ENCODE results near the gene FSTL4. TPM values are rescaled to one million over a fixed set of nuclear protein-coding genes. Genes with fewer than 3 reads are reported as not detected.

The FSTL4 gene
- total and polyA plus RNA-seq, 2 of the 4 experiments (the other 2 are of a cell fraction) = 0.18 TPM; not detected in 1

- intact Hi-C loops (cut with micrococcal nuclease) = no loop called here
- H3K4me3 ChIP-seq (ENCODE audit: insufficient read depth, low read depth, low read length) = no peak overlapping the region
- BruUV-seq (replicated peaks) = no TSS peak
- WGBS, 2 experiments (ENCODE audit: extremely low coverage in 2 of 2, insufficient read length in 1 of 2) = 89% methylated on average over 13 of the region's 16 CpGs; no CpG with 5 or more reads in 1 of the 2 experiments
- H2BK15ac ChIP-seq (ENCODE audit: low read depth, low read length) = no peak overlapping the region
- H3K4me2 ChIP-seq (ENCODE audit: low read depth, low read length) = no peak overlapping the region
- H3K79me1 ChIP-seq (ENCODE audit: low read depth in 1 of 2, low read length in 2 of 2) = no peaks in the 10 kb centered on the region
- no peak for TF ChIP-seq BHLHE40 (IDR thresholded peaks at IDR 0.05; ENCODE audit: low read depth, low read length)
- TF ChIP-seq RFX5 (IDR thresholded peaks at IDR 0.05; ENCODE audit: low read depth, low read length) = no peak
- TF ChIP-seq NFE2L2 (IDR thresholded peaks at IDR 0.05; ENCODE audit: low read depth, low read length) = no peak
- TF ChIP-seq MXI1 (IDR thresholded peaks at IDR 0.05; ENCODE audit: borderline replicate concordance, low read depth, low read length) = no peak
- TF ChIP-seq, protein P1, sequence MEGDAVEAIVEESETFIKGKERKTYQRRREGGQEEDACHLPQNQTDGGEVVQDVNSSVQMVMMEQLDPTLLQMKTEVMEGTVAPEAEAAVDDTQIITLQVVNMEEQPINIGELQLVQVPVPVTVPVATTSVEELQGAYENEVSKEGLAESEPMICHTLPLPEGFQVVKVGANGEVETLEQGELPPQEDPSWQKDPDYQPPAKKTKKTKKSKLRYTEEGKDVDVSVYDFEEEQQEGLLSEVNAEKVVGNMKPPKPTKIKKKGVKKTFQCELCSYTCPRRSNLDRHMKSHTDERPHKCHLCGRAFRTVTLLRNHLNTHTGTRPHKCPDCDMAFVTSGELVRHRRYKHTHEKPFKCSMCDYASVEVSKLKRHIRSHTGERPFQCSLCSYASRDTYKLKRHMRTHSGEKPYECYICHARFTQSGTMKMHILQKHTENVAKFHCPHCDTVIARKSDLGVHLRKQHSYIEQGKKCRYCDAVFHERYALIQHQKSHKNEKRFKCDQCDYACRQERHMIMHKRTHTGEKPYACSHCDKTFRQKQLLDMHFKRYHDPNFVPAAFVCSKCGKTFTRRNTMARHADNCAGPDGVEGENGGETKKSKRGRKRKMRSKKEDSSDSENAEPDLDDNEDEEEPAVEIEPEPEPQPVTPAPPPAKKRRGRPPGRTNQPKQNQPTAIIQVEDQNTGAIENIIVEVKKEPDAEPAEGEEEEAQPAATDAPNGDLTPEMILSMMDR (conservative IDR thresholded peaks at IDR 0.05; ENCODE audit: low read depth, low read length) = no peak
- no peak for TF ChIP-seq FOS (IDR thresholded peaks at IDR 0.05; ENCODE audit: low read depth, low read length)
- TF ChIP-seq SMC3 (IDR thresholded peaks at IDR 0.05; ENCODE audit: low read depth, low read length) = no peak
- TF ChIP-seq CEBPB (IDR thresholded peaks at IDR 0.05; ENCODE audit: low read depth, low read length) = no peak
- no peak for TF ChIP-seq MAFK (IDR thresholded peaks at IDR 0.05; ENCODE audit: low read depth, low read length)
- TF ChIP-seq CHD1 (IDR thresholded peaks at IDR 0.05; ENCODE audit: low read depth, low read length) = no peak
- TF ChIP-seq ELK1 (IDR thresholded peaks at IDR 0.05; ENCODE audit: borderline replicate concordance, low read depth, low read length) = no peak
- TF ChIP-seq, protein P2, sequence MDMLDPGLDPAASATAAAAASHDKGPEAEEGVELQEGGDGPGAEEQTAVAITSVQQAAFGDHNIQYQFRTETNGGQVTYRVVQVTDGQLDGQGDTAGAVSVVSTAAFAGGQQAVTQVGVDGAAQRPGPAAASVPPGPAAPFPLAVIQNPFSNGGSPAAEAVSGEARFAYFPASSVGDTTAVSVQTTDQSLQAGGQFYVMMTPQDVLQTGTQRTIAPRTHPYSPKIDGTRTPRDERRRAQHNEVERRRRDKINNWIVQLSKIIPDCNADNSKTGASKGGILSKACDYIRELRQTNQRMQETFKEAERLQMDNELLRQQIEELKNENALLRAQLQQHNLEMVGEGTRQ (IDR thresholded peaks at IDR 0.05; ENCODE audit: low read depth, low read length) = no peak
- no peak for TF ChIP-seq POLR2A (IDR thresholded peaks at IDR 0.05; ENCODE audit: low read depth, low read length)
- no peak for TF ChIP-seq MAZ (IDR thresholded peaks at IDR 0.05; ENCODE audit: borderline replicate concordance, low read depth, low read length)
- POLR2A ChIA-PET (ENCODE audit: unreplicated experiment) = no interaction called here
- no peak overlapping the region for H4K91ac ChIP-seq (ENCODE audit: insufficient read depth, low read depth, low read length)
- in situ Hi-C loops (cut with MboI; ENCODE audit: low sequenced_read_pairs) = loop anchor here (5.0 kb wide), 1 partner anchor 139 kb away; no protein-coding TSS in a partner anchor
- H3K18ac ChIP-seq (ENCODE audit: low read depth, low read length) = no peak overlapping the region
- no peak overlapping the region for H2BK5ac ChIP-seq (ENCODE audit: low read depth, low read length, poor library complexity, severe bottlenecking)
- no peak for DNase-seq
- peaks cover 1% of the 10 kb centered on the region; the same call in 1 of the 2 replicates for H3K4me1 ChIP-seq (ENCODE audit: control insufficient read depth, insufficient read depth, low read length)
- no peak overlapping the region for H3K23ac ChIP-seq (ENCODE audit: low read depth, low read length)
- H2BK120ac ChIP-seq (ENCODE audit: low read depth, low read length) = no peak overlapping the region
- H3K4ac ChIP-seq (ENCODE audit: low read depth, low read length) = no peak overlapping the region
- H3K27ac ChIP-seq (ENCODE audit: insufficient read depth, low read length) = no peak overlapping the region
- H2BK20ac ChIP-seq (ENCODE audit: low read depth, low read length) = no peak overlapping the region
- H2AK5ac ChIP-seq (ENCODE audit: low read depth, low read length) = no peak overlapping the region
- CTCF ChIA-PET = no interaction called here
- no peak overlapping the region for H3K9ac ChIP-seq (ENCODE audit: low read depth, low read length)
- no peak overlapping the region for H2AK9ac ChIP-seq (replicated peaks; ENCODE audit: low read depth, low read length, poor library complexity)
- H4K20me1 ChIP-seq (ENCODE audit: insufficient read depth, low read length) = no peaks in the 10 kb centered on the region
- H3K56ac ChIP-seq (ENCODE audit: extremely low read depth, insufficient read depth, low read length) = no peak overlapping the region
- H4K5ac ChIP-seq (ENCODE audit: low read depth, low read length) = no peak overlapping the region
- no peak overlapping the region for H4K8ac ChIP-seq (ENCODE audit: low read depth in 2 of 2, low read length in 2 of 2)
- H3K9me1 ChIP-seq (ENCODE audit: insufficient read depth, low read length) = peaks cover under 1% of the 10 kb centered on the region; the same call in 1 of the 2 replicates
- dilution Hi-C loops (cut with HindIII; ENCODE audit: low sequenced_read_pairs, unreplicated experiment) = no loop called here
- ATAC-seq (ENCODE audit: low read depth) = no peak
- H3K14ac ChIP-seq (replicated peaks; ENCODE audit: low read depth, low read length) = no peak overlapping the region
- H3K27me3 ChIP-seq (ENCODE audit: control insufficient read depth, insufficient read depth, low read length) = peaks cover 19% of the 10 kb centered on the region
- H3K36me3 ChIP-seq (ENCODE audit: control insufficient read depth, insufficient read depth, low read length) = no peaks in the 10 kb centered on the region
- H2AFZ ChIP-seq (replicated peaks; ENCODE audit: low read length, poor library complexity) = peak overlapping the region; percentile 7
- no peaks in the 10 kb centered on the region for H3K9me3 ChIP-seq (ENCODE audit: control insufficient read depth, insufficient read depth, low read length)
Observed at GRCh38 chr5:133251296-133252132, 360.8 kb downstream of the FSTL4 start.

All from IMR-90 (cell line).